SK-N-SH (cell line): ENCODE results near the gene EPB41L2. TPM values are rescaled to one million over a fixed set of nuclear protein-coding genes. Genes with fewer than 3 reads are reported as not detected.

Experiments used
- CTCF ChIA-PET: fragments of 300-600, 350-600 bp; formaldehyde crosslinking; extraction: SDS; loops from one replicate; lab custom pipeline; 2021; lab: Yijun Ruan, JAX
- POLR2A ChIA-PET: fragments of 350-600 bp; sonication (Branson Sonifier 250); formaldehyde crosslinking; extraction: SDS; loops from one replicate; lab custom pipeline; 2020; ENCODE audit warnings: antibody characterized with exemption, inconsistent platforms; lab: Yijun Ruan, JAX
- DNase-seq: peaks from one replicate; pipeline ENCODE4 v3.0.0; 2012
- H2AFZ ChIP-seq: fragments of 200-600 bp; sonication (generic); 2 replicates; pipeline ENCODE4 v1.8.1; 2016; ENCODE audit warnings: antibody characterized with exemption, mild to moderate bottlenecking, low read depth
- H3F3A ChIP-seq: fragments of 200-600 bp; sonication (generic); replicated peaks from 2 replicates; pipeline ENCODE3; 2016; ENCODE audit warnings: antibody characterized with exemption, mild to moderate bottlenecking; ENCODE audit not compliant: insufficient read depth
- H3K27ac ChIP-seq, 2 experiments: fragments of 200-500 bp in 1 of 2; fragments of 200-600 bp in 1 of 2; sonication (Bioruptor generic) in 1 of 2; sonication (generic), shearing (Covaris generic) in 1 of 2; 2 replicates each; pipeline versions ENCODE4 v1.5.1 to v1.6.1; 2014 to 2016; ENCODE audit warnings: low read depth in 2 of 2, inconsistent platforms in 1 of 2, low read length in 1 of 2, mild to moderate bottlenecking in 1 of 2, mixed read lengths in 1 of 2
- H3K27me3 ChIP-seq: fragments of 200-600 bp; sonication (generic), shearing (Covaris generic); 2 replicates; pipeline ENCODE4 v1.6.1; 2016; ENCODE audit warnings: mixed run types; ENCODE audit not compliant: insufficient read depth
- H3K36me3 ChIP-seq, 2 experiments: fragments of 200-500 bp in 1 of 2; fragments of 200-600 bp in 1 of 2; sonication (Bioruptor generic) in 1 of 2; sonication (generic) in 1 of 2; replicated peaks in 1 of 2; 2 replicates each; pipeline versions ENCODE3 to v1.5.1; 2014 to 2016; ENCODE audit warnings: low read length in 1 of 2, mild to moderate bottlenecking in 1 of 2; ENCODE audit not compliant: insufficient read depth in 2 of 2, control insufficient read depth in 1 of 2
- H3K4me1 ChIP-seq, 2 experiments: fragments of 200-500 bp in 1 of 2; fragments of 200-600 bp in 1 of 2; sonication (Bioruptor generic) in 1 of 2; sonication (generic), shearing (Covaris generic) in 1 of 2; 2 replicates each; pipeline versions ENCODE4 v1.5.1 to v1.6.1; 2014 to 2016; ENCODE audit warnings: low read depth in 1 of 2, low read length in 1 of 2, mixed run types in 1 of 2; ENCODE audit not compliant: insufficient read depth in 2 of 2, control insufficient read depth in 1 of 2
- H3K4me2 ChIP-seq: fragments of 200-600 bp; sonication (generic), shearing (Covaris generic); 2 replicates; pipeline ENCODE4 v1.6.1; 2017; ENCODE audit warnings: mixed run types
- H3K4me3 ChIP-seq, 2 experiments: fragments of 200-500 bp in 1 of 2; fragments of 200-600 bp in 1 of 2; sonication (Bioruptor generic) in 1 of 2; sonication (generic), shearing (Covaris generic) in 1 of 2; 2 replicates each; pipeline versions ENCODE4 v1.5.1 to v1.8.1; 2014 to 2016; ENCODE audit warnings: low read depth in 2 of 2, inconsistent platforms in 1 of 2, low read length in 1 of 2, mild to moderate bottlenecking in 1 of 2, mixed read lengths in 1 of 2, moderate library complexity in 1 of 2
- H3K79me2 ChIP-seq: fragments of 200-600 bp; sonication (generic); 2 replicates; pipeline ENCODE4 v1.8.1; 2017; ENCODE audit warnings: mild to moderate bottlenecking; ENCODE audit not compliant: insufficient read depth
- H3K9ac ChIP-seq: fragments of 200-600 bp; sonication (generic); 2 replicates; pipeline ENCODE4 v1.6.1; 2017; ENCODE audit warnings: mixed run types
- H3K9me2 ChIP-seq: fragments of 200-600 bp; sonication (generic); 2 replicates; pipeline ENCODE4 v1.6.1; 2017; ENCODE audit warnings: mixed run types
- H3K9me3 ChIP-seq: fragments of 200-600 bp; sonication (generic); 2 replicates; pipeline ENCODE4 v1.6.1; 2017; ENCODE audit warnings: mixed run types, mild to moderate bottlenecking, moderate library complexity
- H4K20me1 ChIP-seq: fragments of 200-600 bp; sonication (generic); 2 replicates; pipeline ENCODE4 v1.6.1; 2017; ENCODE audit warnings: mild to moderate bottlenecking, mixed run types; ENCODE audit not compliant: insufficient read depth
- CTCF ChIP-seq: fragments of 200-600 bp; sonication (generic); IDR thresholded peaks from 2 replicates; pipeline ENCODE4 v1.6.1; 2017; ENCODE audit warnings: antibody characterized with exemption, mild to moderate bottlenecking, moderate library complexity
- EZH2phosphoT487 ChIP-seq: fragments of 200-600 bp; sonication (generic); IDR thresholded peaks from 2 replicates; pipeline ENCODE4 v1.6.1; 2017; ENCODE audit warnings: low read depth, mixed run types, mild to moderate bottlenecking, antibody characterized with exemption, moderate library complexity, borderline replicate concordance
- FOSL2 ChIP-seq: IDR thresholded peaks from 2 replicates; pipeline ENCODE4 v1.4.0; 2012; ENCODE audit warnings: low read depth, mild to moderate bottlenecking, moderate library complexity, borderline replicate concordance
- GABPA ChIP-seq: IDR thresholded peaks from 2 replicates; pipeline ENCODE4 v1.4.0; 2012; ENCODE audit warnings: low read depth, mild to moderate bottlenecking
- NFIC ChIP-seq: IDR thresholded peaks from 2 replicates; pipeline ENCODE4 v1.4.0; 2012; ENCODE audit warnings: borderline replicate concordance
- RCOR1 ChIP-seq: fragments of 150-350 bp; IDR thresholded peaks from 2 replicates; pipeline ENCODE4 v1.6.1; 2017; ENCODE audit warnings: antibody characterized with exemption, low read length
- REST ChIP-seq: IDR thresholded peaks from 2 replicates; pipeline ENCODE4 v1.6.1; 2012; ENCODE audit warnings: mild to moderate bottlenecking, low read depth, low read length, moderate library complexity
- RXRA ChIP-seq: IDR thresholded peaks from 2 replicates; pipeline ENCODE4 v1.4.0; 2012; ENCODE audit warnings: low read depth, mild to moderate bottlenecking, borderline replicate concordance
- SMC3 ChIP-seq: IDR thresholded peaks from 2 replicates; pipeline ENCODE4 v1.6.1; 2012; ENCODE audit warnings: low read depth, low read length, improper control_type of control experiment
- TAF1 ChIP-seq: IDR thresholded peaks from 2 replicates; pipeline ENCODE4 v1.6.1; 2012; ENCODE audit warnings: low read depth, mild to moderate bottlenecking, low read length, moderate library complexity, borderline replicate concordance
- TCF12 ChIP-seq: IDR thresholded peaks from 2 replicates; pipeline ENCODE4 v1.4.0; 2012
- USF1 ChIP-seq: IDR thresholded peaks from 2 replicates; pipeline ENCODE4 v1.4.0; 2012; ENCODE audit warnings: low read depth, borderline replicate concordance
- YY1 ChIP-seq: IDR thresholded peaks from 2 replicates; pipeline ENCODE4 v1.4.0; 2012; ENCODE audit warnings: low read depth, mild to moderate bottlenecking
- WGBS: methylation state at CpG from one replicate; pipeline ENCODE4 v1.1.6; 2017; ENCODE audit warnings: low lambda C conversion rate; 5-methylcytosine and 5-hydroxymethylcytosine counted together
- polyA plus RNA-seq, 3 experiments: library from polyadenylated mRNA; depleted of rRNA; stranded (reverse); fragments of >200 nt; gene quantifications; 2 replicates each; pipeline ENCODE4 v1.2.3, GENCODE V29; 2012
- TF ChIP-seq, protein P1 (sequence below): IDR thresholded peaks from 2 replicates; pipeline ENCODE4 v1.4.0; 2012; ENCODE audit warnings: low read depth, borderline replicate concordance
- TF ChIP-seq, protein P2 (sequence below): fragments of 150-350 bp; IDR thresholded peaks from 2 replicates; pipeline ENCODE4 v1.6.1; 2017; ENCODE audit warnings: antibody characterized with exemption, low read length, low read depth, borderline replicate concordance

The EPB41L2 gene
- polyA plus RNA-seq, 1 of the 3 experiments (the other 2 are of a cell fraction) = 1.4 TPM

GRCh38 chr6:131041814-131042213 is 21.2 kb downstream of the EPB41L2 start (continued):
- TF ChIP-seq REST (no peak), FOSL2 (no peak), RXRA (no peak), EZH2phosphoT487 (no peak)
- TF ChIP-seq, all 33 proteins: peak for 0

GRCh38 chr6:131040866-131041265 is 22.2 kb downstream of the EPB41L2 start:
- no peaks in the 10 kb centered on the region for H3K9me3 ChIP-seq
- no peaks in the 10 kb centered on the region for H3K36me3 ChIP-seq
- H3K27ac ChIP-seq = no peak overlapping the region
- CTCF ChIA-PET = no interaction called here
- no peak overlapping the region for H3K4me2 ChIP-seq
- no peaks in the 10 kb centered on the region for H3K9me2 ChIP-seq
- peaks cover 6% of the 10 kb centered on the region; the same call in 1 of the 2 replicates for H3K27me3 ChIP-seq
- H2AFZ ChIP-seq = no peak overlapping the region
- no peaks in the 10 kb centered on the region for H3F3A ChIP-seq
- no peak overlapping the region for H3K9ac ChIP-seq
- TF ChIP-seq, protein P1, sequence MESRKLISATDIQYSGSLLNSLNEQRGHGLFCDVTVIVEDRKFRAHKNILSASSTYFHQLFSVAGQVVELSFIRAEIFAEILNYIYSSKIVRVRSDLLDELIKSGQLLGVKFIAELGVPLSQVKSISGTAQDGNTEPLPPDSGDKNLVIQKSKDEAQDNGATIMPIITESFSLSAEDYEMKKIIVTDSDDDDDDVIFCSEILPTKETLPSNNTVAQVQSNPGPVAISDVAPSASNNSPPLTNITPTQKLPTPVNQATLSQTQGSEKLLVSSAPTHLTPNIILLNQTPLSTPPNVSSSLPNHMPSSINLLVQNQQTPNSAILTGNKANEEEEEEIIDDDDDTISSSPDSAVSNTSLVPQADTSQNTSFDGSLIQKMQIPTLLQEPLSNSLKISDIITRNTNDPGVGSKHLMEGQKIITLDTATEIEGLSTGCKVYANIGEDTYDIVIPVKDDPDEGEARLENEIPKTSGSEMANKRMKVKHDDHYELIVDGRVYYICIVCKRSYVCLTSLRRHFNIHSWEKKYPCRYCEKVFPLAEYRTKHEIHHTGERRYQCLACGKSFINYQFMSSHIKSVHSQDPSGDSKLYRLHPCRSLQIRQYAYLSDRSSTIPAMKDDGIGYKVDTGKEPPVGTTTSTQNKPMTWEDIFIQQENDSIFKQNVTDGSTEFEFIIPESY = no peak
- TF ChIP-seq SMC3 (no peak), CTCF (no peak), USF1 (no peak), RCOR1 (no peak), TAF1 (no peak), GABPA (no peak), TCF12 (no peak), REST (no peak), RXRA (no peak), NFIC (no peak), YY1 (no peak)
- TF ChIP-seq, protein P2, sequence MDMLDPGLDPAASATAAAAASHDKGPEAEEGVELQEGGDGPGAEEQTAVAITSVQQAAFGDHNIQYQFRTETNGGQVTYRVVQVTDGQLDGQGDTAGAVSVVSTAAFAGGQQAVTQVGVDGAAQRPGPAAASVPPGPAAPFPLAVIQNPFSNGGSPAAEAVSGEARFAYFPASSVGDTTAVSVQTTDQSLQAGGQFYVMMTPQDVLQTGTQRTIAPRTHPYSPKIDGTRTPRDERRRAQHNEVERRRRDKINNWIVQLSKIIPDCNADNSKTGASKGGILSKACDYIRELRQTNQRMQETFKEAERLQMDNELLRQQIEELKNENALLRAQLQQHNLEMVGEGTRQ = no peak
- TF ChIP-seq, all 33 proteins: peak for 0
- Histone ChIP-seq H3K79me2 (no peaks in the 10 kb centered on the region), H3K4me3 (no peak overlapping the region), H4K20me1 (no peaks in the 10 kb centered on the region), H3K4me1 (peaks cover 0 to 7% of the 10 kb centered on the region in 2 experiments; a peak in 1 of 4 replicates)
- 10% methylated on average over 4 of the region's 4 CpGs for WGBS
- no peak for DNase-seq
- POLR2A ChIA-PET = no interaction called here
